ENCODE data around the gene NEUROG3. TPM values are rescaled to one million over a fixed set of nuclear protein-coding genes. Genes with fewer than 3 reads are reported as not detected.

The NEUROG3 gene
- polyA plus RNA-seq, 2 of the 4 experiments (the other 2 are of a cell fraction), result not detected

GRCh38 chr10:69558559-69558958 lies 14.7 kb downstream of the NEUROG3 start:
- CTCF ChIA-PET, result no interaction called here
- WGBS (ENCODE audit: missing lambda C conversion rate), result 62% methylated on average over 2 of the region's 2 CpGs
- Histone ChIP-seq H3K4me3 (no peak overlapping the region), H3K9me3 (no peaks in the 10 kb centered on the region), H3K4me1 (no peaks in the 10 kb centered on the region), H3K27ac (no peak overlapping the region), H3K4me2 (no peak overlapping the region)
- TF ChIP-seq BHLHE40 (IDR thresholded peaks at IDR 0.05; ENCODE audit: low read depth, low read length), result no peak
- TF ChIP-seq CBX2 (IDR thresholded peaks at IDR 0.05; ENCODE audit: borderline replicate concordance, low read depth), result no peak
- TF ChIP-seq CBX8 (IDR thresholded peaks at IDR 0.05), result no peak
- TF ChIP-seq PHF8 (IDR thresholded peaks at IDR 0.05; ENCODE audit: borderline replicate concordance, low read depth), result no peak
- TF ChIP-seq KDM5A (IDR thresholded peaks at IDR 0.05), result no peak
- no peak for TF ChIP-seq JUNB (IDR thresholded peaks at IDR 0.05)
- no peak for TF ChIP-seq RAD21 (conservative IDR thresholded peaks at IDR 0.05 in 1 of 2, IDR thresholded peaks at IDR 0.05 in 1 of 2)
- no peak for TF ChIP-seq CHD4 (IDR thresholded peaks at IDR 0.05; ENCODE audit: borderline replicate concordance)
- TF ChIP-seq ZSCAN20 (CRISPR knock-in tag; IDR thresholded peaks at IDR 0.05), result no peak
- no peak for TF ChIP-seq MAFK (IDR thresholded peaks at IDR 0.05; ENCODE audit: partially characterized antibody)
- TF ChIP-seq HOXA7 (CRISPR knock-in tag; IDR thresholded peaks at IDR 0.05), result no peak
- TF ChIP-seq, protein P1, sequence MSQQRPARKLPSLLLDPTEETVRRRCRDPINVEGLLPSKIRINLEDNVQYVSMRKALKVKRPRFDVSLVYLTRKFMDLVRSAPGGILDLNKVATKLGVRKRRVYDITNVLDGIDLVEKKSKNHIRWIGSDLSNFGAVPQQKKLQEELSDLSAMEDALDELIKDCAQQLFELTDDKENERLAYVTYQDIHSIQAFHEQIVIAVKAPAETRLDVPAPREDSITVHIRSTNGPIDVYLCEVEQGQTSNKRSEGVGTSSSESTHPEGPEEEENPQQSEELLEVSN (IDR thresholded peaks at IDR 0.05; ENCODE audit: borderline replicate concordance, low read depth), result no peak
- POLR2A ChIA-PET, result no interaction called here
- DNase-seq (ENCODE audit: low read depth in 1 of 2, low spot score in 1 of 2) (no peak), ATAC-seq (no peak), FAIRE-seq (no peak)

DNA sequence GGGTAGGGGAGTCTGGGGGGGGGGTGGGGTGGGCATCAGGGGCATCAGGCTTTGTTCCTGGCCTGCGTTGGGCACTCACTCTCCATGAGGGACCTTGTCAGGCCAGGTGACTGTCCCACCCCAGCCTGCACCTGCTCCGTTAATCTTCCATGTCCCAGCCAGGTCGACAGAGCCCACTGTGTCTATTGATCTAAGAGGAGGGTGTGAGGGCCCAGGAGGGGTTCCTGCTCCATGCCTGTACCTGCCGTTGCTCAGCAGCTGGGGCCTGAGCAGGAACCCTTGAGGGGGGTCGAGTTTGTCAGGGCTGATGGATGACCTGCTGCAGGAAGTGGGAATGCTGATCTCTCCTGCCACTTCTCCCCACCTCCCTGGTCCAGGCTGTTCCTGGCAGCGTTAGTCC lies 18.6 kb downstream of the NEUROG3 start:
- DNase-seq (ENCODE audit: low read depth in 1 of 2, low spot score in 1 of 2) (no peak), ATAC-seq (no peak), FAIRE-seq (no peak)
- Histone ChIP-seq H3K4me3 (no peak overlapping the region), H3K4me1 (no peaks in the 10 kb centered on the region), H3K4me2 (no peak overlapping the region), H3K9me3 (peaks cover 21% of the 10 kb centered on the region), H3K27ac (no peak overlapping the region)
- ChIA-PET POLR2A (no interaction called here), CTCF (interaction anchor here (0.7 to 1.6 kb wide), 4 partner anchors 13 to 75 kb away, joined by 3 to 8 read pairs (median 4); no protein-coding TSS in a partner anchor)
- WGBS (ENCODE audit: missing lambda C conversion rate), result 21% methylated on average over 4 of the region's 6 CpGs
- TF ChIP-seq ZNF302 (CRISPR knock-in tag; IDR thresholded peaks at IDR 0.05) (no peak), PHF8 (IDR thresholded peaks at IDR 0.05; ENCODE audit: borderline replicate concordance, low read depth) (no peak), EP300 (IDR thresholded peaks at IDR 0.05) (no peak), USF2 (IDR thresholded peaks at IDR 0.05) (no peak), FOSB (CRISPR knock-in tag; IDR thresholded peaks at IDR 0.05) (no peak), ZC3H11A (IDR thresholded peaks at IDR 0.05) (no peak), CHD4 (IDR thresholded peaks at IDR 0.05; ENCODE audit: borderline replicate concordance) (no peak), RCOR1 (IDR thresholded peaks at IDR 0.05; ENCODE audit: low read depth, low read length) (no peak), MAZ (IDR thresholded peaks at IDR 0.05; ENCODE audit: borderline replicate concordance, low read depth, low read length) (no peak), KDM5A (IDR thresholded peaks at IDR 0.05) (no peak)

DNA sequence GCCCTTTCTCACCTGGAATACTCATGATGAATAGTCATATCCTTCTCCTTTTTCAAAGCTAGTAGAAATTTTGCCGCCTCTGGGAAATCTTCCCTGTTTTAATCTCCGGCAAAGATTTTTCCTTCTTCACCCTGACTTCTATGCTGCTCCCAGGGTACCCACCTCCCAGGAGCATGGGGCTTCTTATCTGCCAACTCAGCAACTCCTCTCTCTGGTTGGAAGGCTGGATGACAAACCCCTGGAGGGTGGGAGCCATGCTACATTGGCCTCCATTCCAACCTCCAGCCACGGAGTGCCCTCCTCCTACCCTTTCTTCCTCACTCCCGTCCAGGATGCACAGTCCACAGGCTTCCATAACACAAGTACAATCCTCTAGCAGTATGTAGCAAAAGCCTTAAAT lies 19.9 kb downstream of the NEUROG3 start:
- ATAC-seq (no peak), FAIRE-seq (no peak), DNase-seq (ENCODE audit: low read depth in 1 of 2, low spot score in 1 of 2) (no peak)
- no peak overlapping the region for H3K4me3 ChIP-seq
- ChIA-PET CTCF (interaction anchor here (0.6 kb wide), 1 partner anchor 55 kb away, joined by 3 read pairs; no protein-coding TSS in a partner anchor), POLR2A (no interaction called here)
- no peak overlapping the region for H3K27ac ChIP-seq
- peaks cover 34% of the 10 kb centered on the region for H3K9me3 ChIP-seq
- TF ChIP-seq MAFK (IDR thresholded peaks at IDR 0.05; ENCODE audit: partially characterized antibody), result peak; percentile 61
- no peak for TF ChIP-seq POLR2AphosphoS2 (conservative IDR thresholded peaks at IDR 0.05; ENCODE audit: low read length)
- WGBS (ENCODE audit: missing lambda C conversion rate), result 43% methylated on average over 4 of the region's 4 CpGs
- H3K4me1 ChIP-seq, result no peaks in the 10 kb centered on the region
- H3K4me2 ChIP-seq, result no peak overlapping the region

DNA sequence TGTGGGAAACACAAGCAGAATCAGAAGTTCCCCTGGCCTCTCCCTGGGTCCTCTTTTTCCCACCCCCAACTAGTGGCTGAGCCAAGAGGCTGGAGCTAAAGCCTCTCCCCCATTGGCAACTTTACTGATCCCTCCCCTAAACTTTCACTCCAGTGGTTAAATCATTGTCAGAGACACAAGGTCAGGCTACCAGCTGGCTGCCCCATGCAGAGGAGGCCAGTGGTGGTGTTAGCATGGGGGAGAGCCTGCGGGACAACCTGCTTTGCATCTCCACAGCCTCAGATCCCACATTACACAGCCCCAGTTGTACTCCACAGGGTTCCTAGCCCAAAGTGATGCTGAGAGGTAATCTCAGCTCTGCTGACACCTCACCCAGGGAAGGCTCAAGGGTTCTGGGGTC lies 21.0 kb downstream of the NEUROG3 start:
- DNase-seq (ENCODE audit: low read depth in 1 of 2, low spot score in 1 of 2), result no peak
- no peaks in the 10 kb centered on the region for H3K4me1 ChIP-seq
- H3K4me3 ChIP-seq, result no peak overlapping the region
- 0% methylated on average over 1 of the region's 1 CpG for WGBS (ENCODE audit: missing lambda C conversion rate)
- no peak for ATAC-seq
- FAIRE-seq, result no peak
- ChIA-PET POLR2A (interaction anchor here (0.7 kb wide), 1 partner anchor 69 kb away, joined by 3 read pairs; no protein-coding TSS in a partner anchor), CTCF (interaction anchor here (0.7 kb wide), 1 partner anchor 447 kb away, joined by 4 read pairs; no protein-coding TSS in a partner anchor)
- no peak for TF ChIP-seq HEYL (CRISPR knock-in tag; IDR thresholded peaks at IDR 0.05)
- no peak for TF ChIP-seq USF2 (IDR thresholded peaks at IDR 0.05)
- TF ChIP-seq SMC3 (IDR thresholded peaks at IDR 0.05), result no peak
- TF ChIP-seq CBX2 (IDR thresholded peaks at IDR 0.05; ENCODE audit: borderline replicate concordance, low read depth), result no peak
- H3K4me2 ChIP-seq, result no peak overlapping the region
- H3K27ac ChIP-seq, result no peak overlapping the region
- peaks cover 44% of the 10 kb centered on the region for H3K9me3 ChIP-seq
